ENCODE results near the gene GUK1.
"Not testable (repeated sequence)": the region's sequence is repeated elsewhere in the genome, so short reads cannot be mapped to it uniquely, and the experiment has no call there.

The GUK1 gene

GRCh38 chr1:228104526-228105269 is 35.4 kb upstream of the GUK1 start:
- DNase-seq (ENCODE audit: low read depth in 3 of 3): no peak

DNA sequence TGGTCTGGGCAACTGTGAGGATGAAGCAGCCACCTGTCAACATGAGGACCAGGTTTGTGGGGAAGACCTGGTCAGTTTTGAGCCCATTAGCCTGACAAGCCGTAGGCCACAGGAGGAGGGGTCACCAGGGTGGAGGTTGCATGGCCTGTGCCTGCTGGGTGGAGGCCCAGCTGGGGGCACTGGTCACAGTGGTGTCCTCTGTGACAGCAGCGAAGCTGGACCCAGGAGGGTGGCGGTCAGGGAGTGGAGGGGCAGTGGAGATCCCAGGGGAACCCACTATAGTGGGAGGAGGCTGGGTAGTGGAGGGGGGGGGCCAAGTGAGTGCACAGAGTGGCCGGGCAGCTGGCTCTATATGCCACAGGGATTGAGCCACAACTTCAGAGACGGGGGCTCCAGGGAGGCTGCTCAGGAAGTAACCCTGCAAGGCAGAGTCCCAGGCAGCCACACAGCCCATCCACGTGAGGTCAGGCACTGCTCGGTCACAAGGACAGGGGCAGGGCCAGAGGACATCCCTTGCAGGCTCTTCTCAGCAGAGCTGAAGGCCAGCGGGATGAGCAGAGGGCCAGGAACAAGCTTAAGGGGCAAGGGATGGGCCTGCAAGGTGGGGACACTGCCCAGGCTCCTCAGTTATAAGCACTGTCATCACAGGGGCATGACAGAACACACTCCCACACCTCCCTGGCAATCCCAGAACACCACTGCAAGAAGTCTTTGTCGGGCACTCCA is 34.6 kb upstream of the GUK1 start:
- DNase-seq (ENCODE audit: low read depth in 3 of 3): no peak

DNA sequence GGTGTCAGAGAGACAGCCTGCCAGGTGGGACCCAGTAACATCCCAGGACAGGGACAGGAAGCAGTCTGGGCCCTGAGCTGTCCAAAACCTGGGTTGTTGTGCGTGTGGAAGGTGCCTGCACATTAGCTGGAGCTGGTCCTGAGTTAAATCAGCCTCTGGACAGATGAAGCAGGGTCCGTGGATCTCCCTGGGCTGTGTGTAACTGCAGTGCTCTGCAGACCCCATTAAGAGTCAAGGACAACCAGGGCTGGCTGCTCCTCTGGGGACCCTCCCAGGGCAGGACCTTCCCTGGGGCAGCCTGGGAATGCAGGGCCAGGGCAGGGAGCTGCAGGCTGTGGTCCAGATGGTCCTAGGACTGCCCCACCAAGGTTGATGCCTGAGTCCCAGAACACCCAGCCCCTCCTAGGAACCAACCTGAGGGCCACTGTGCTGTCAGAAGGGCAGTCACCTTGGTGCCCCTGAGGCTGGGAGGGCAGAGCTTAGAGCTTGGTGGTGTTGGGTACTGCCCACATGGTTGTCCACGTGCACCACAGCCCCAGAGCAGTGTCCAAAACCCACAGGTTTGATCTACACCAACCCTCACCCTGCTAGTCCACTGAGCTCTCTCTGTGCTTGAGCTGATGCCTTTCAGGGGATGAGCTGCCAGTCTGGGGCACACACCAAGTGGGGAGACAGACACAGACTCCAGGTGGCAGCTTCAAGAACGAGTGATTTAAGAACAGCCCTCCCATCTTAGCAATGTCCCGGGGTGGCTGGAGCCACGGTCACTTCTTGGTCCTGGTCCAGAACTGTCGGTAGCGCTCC is 33.9 kb upstream of the GUK1 start:
- no peak for DNase-seq (ENCODE audit: low read depth in 3 of 3)

GRCh38 chr1:228106800-228107054 is 33.4 kb upstream of the GUK1 start:
- DNase-seq (ENCODE audit: low read depth in 3 of 3): no peak

GRCh38 chr1:228107636-228108035 is 32.4 kb upstream of the GUK1 start:
- no peak for DNase-seq (ENCODE audit: low read depth in 3 of 3)

GRCh38 chr1:228108055-228108690 is 31.9 kb upstream of the GUK1 start:
- no peak for DNase-seq (ENCODE audit: low read depth in 3 of 3)

DNA sequence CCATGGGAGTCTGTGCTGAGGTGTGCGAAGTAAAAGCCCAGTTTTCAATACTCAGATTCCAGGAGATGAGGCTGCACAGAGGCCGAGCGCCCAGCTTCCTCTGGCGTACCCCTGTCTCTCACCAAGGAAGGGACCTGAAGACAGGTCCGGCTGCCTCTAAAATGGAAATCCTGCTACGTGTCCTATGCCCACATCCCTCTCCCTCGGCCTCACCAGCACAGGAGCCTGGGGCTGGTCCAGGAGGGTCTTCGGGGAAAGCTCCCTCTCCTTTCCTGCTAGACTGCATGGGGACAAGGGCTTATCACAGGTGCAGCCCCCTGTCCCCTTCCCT is 31.4 kb upstream of the GUK1 start:
- no peak for DNase-seq (ENCODE audit: low read depth in 3 of 3)

GRCh38 chr1:228109073-228109961 is 30.8 kb upstream of the GUK1 start, which contains the start of gene MRPL55:
Gene MRPL55 (minus strand): TSS chr1:228109299. CDS start chr1:228108260, 1,039 bp downstream.
- DNase-seq (ENCODE audit: low read depth in 3 of 3): peak; percentile 96 to 98 (median 98)

DNA sequence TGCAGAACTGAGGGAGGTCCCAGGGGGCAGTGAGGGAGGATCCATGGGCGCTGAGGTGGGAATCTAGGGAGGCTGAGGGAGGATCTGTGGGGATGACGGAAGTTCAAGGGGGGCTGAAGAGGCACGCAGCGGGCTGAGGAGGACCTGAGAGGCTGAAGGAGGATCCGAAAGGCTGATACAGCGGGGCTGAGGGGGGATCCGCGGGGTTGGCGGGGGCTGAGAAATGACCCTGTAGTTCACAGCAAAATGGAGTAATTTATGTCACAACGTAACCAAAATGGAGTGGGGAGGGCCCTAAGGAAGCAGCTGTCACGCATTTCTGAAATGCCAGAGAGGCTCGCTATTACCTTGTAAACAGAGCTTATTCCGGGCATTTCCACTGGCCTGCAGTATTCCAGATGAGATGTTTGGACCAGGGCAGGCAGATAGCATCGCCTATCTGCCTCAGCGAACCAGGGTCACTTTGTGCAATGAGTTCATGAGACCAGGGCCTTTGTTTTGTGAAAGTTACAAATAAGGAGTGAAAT is 30.1 kb upstream of the GUK1 start:
- DNase-seq (ENCODE audit: low read depth in 3 of 3): no peak

DNA sequence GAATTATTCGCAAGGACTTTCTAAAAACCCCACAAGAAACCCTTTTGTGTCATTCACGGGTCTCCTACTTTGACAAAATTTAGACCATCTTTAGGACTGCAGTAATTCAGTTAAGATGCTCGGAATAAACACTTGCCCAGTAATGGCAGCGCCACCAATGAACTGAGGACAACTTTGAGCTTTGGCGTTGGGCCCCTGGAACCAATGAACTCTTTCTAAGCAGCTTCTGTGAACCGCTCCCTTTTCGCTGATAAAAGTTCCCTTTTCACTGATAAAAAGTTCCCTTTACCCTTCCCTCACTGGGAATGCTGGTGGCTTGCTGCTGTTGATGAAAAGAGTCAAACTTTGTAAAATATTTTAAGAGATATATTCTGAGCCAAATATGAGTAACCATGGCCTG is 29.5 kb upstream of the GUK1 start:
- DNase-seq (ENCODE audit: low read depth in 3 of 3): no peak

GRCh38 chr1:228111315-228111714 is 28.8 kb upstream of the GUK1 start:
- not testable (repeated sequence) for DNase-seq (ENCODE audit: low read depth in 3 of 3)

GRCh38 chr1:228112167-228112566 is 27.9 kb upstream of the GUK1 start:
- DNase-seq (ENCODE audit: low read depth in 3 of 3): no peak

DNA sequence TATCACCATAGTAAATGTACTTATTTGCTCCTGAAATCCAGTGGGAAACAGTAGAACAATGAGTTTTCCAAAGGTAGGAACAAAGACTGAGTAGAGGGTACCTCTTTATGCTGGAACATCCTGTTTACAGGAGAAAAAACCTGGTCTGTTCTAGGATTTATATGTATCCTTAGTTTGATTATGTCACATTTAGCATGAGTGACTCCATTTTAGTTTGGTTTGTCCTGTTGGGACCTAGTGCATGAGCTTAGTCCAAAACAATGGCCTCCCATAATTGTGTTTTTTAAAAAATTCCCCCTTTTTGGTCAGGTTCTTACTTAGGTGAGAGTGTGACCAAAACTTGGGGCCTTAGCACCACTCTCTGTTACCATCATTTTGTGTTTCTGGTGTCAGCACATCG is 27.5 kb upstream of the GUK1 start:
- DNase-seq (ENCODE audit: low read depth in 3 of 3): no peak

- DNase-seq (ENCODE audit: low read depth in 3 of 3): no peak
Observed at GRCh38 chr1:228114827-228115226, 25.3 kb upstream of the GUK1 start.

GRCh38 chr1:228117335-228117734 is 22.7 kb upstream of the GUK1 start:
- no peak for DNase-seq (ENCODE audit: low read depth in 3 of 3)

- DNase-seq (ENCODE audit: low read depth in 3 of 3): no peak
Observed at GRCh38 chr1:228118040-228118439, 22.0 kb upstream of the GUK1 start.

GRCh38 chr1:228120351-228120750 is 19.7 kb upstream of the GUK1 start:
- no peak for DNase-seq (ENCODE audit: low read depth in 3 of 3)

GRCh38 chr1:228120857-228121489 is 19.1 kb upstream of the GUK1 start:
- no peak for DNase-seq (ENCODE audit: low read depth in 3 of 3)

GRCh38 chr1:228122921-228123441 is 17.1 kb upstream of the GUK1 start:
- no peak for DNase-seq (ENCODE audit: low read depth in 3 of 3)

DNA sequence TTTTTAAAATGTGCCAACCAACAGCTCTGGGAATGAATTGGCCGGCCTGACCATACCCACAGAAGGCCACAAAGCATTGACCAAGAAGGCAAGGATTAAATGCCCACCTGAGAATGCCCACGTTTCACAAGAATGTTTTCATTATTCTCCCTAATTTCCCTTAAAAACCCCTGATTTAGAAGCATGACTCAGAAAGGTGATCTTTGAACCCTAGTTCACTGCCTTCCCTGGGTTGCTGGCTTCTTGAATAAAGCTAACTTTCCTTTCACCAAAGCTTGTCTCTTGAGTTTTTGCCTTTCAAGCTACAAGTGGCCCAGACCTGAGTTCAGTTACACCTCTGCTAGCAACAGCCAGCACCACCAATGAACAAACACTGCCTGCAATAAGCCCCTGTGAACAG is 16.6 kb upstream of the GUK1 start:
- DNase-seq (ENCODE audit: low read depth in 3 of 3): no peak

Data from stimulated activated CD4-positive, alpha-beta T cell treated with anti-CD3 and anti-CD28 coated beads, TNF-alpha, amount 100 ng/mL, for 24 hours (primary cell).